Activated CD8-positive, alpha-beta memory T cell treated with anti-CD3 and anti-CD28 coated beads, Interleukin-2, amount 50 U/mL, for 48 hours (primary cell): ENCODE data around the gene MT1H.

Experiments used
- DNase-seq: peaks from one replicate; pipeline ENCODE4 v3.0.0-alpha.2; 2020

MT1H gene

DNA sequence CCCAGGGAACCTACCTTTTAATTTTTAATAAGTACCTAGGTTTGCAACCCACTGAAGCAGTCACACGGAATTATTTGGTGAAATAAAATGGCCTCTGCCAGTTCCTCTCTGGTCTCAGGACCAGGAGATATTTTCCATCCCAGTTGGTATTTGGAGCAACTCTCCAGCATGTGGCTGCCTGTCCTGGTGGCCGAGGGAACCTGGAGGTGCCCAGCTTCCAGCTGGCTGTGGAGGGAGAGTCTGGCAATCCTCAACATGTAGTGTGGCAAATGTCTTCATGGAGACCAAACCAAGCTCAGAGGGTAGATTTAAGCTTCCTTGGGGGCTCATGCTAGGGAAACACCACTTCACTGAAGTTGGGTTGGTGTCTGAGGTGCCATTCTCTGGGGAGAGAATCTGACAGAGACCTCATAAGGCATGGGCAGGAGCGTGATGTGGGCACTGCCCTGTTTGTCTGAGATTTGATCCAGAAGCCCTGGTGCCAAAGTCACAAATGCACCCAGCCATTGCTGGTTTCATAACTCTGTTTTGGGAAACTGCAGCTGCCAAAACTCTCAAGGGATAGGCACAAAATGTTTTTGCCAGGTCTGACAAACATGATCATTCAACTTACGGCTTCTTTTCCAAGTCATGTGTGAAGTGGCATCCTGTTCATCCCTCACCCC, 15.4 kb downstream of the MT1H start:
- DNase-seq = no peak

DNA sequence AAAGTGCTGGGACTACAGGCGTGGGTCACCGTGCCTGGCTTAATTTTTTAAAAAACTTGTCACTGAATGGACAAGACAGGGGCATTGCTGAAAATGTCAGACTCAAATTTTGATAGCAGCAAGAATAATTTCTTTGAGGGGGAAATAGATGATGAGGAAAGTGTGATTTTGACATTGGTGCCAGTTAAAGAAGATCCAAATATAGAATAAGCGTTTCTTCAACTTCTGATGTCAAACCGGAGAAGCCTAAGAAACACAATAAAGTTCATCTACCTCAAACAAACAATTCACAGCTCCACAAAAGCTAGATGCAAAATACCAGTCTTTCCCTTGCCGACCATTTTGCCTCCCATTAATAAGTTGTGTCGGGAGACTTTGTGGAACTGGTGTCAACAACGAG, 17.1 kb downstream of the MT1H start:
- no peak for DNase-seq

DNA sequence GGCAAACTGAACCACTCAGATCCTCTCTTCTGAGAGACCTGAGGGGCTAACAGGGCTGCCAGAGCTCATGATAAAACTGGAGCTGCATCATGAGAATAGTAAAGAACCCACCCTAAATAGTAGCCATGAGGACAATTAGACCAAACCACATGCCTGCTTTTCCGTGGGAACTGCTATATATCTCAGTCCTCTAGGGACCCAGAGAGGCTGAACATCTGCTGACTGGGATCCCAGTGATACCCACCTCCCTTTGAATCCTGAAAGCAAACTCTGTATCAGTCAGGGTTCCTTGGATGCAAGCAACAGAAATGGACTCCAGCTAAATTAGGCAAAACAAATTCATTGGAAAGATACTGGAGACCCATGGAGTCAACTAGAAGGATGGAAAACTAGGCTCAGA, 19.1 kb downstream of the MT1H start:
- DNase-seq = no peak

DNA sequence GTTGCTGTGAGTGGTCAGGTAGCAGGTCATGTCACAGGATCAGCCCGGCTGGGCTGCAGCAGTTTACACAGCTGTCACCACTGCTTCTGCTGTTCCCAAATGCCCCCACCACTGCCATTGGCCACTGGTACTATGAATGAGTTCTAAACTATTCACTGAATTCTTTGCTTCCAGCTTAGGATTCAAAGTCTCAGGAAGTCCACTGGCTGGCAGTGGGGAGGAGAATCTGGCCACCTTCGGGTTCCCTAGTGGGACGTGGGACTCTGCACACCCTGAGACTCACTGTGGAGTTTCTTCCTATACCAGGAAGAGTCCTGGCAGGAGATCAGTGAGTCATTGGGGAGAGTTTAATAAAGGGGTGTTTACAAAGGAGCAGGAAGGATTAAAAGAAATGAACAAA, 19.6 kb downstream of the MT1H start:
- DNase-seq = no peak

DNA sequence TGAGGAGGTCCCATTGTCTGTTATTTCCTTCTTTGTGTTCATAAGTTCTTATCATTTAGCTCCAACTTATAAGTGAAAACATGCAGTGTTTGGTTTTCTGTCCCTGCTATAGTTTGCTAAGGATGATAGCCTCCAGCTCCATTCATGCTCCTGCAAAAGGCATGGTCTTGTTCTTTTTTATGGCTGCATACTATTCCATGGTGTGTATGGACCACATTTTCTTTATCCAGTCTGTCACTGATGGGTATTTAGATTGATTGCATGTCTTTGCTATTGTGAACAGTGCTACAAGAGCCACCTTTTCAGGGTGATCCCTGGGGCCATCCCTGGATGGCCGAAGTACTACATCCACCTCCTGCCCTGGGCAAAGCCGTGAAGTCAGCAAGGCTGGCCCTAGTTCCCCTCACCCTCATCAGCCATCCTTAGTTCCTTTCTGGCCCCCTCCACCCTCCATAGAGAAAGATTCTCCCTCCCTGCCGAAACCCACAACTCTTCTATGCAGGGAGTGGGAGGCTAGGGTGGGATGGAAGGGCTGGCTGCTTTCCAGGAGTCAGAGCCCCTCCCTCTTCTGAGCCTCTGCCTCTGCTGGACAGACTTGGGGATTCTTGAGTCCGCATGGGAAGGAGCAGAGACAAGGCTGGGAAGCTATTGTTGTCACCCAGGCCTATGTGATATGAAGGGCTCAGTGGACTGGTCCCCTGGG, 21.0 kb downstream of the MT1H start:
- DNase-seq = no peak

DNA sequence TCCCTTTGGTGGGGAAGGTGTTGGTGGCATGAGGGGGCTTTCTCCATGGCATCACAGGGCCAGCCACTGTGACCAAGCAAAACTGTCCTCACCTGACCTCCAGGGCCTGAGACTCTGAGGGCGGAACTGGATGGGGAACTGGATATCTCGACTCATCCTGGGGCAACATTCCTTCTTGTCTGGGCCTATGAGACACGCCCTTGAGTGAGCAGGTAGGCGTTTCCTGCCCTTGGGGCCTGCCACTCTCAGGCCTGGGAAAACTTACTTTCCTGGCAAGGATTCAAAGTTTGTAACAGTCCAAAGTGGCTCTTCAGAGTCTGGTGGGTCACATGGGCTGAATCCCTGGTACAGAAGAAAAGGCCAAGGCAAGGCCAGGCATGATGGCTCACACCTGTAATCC, 22.3 kb downstream of the MT1H start:
- no peak for DNase-seq

DNA sequence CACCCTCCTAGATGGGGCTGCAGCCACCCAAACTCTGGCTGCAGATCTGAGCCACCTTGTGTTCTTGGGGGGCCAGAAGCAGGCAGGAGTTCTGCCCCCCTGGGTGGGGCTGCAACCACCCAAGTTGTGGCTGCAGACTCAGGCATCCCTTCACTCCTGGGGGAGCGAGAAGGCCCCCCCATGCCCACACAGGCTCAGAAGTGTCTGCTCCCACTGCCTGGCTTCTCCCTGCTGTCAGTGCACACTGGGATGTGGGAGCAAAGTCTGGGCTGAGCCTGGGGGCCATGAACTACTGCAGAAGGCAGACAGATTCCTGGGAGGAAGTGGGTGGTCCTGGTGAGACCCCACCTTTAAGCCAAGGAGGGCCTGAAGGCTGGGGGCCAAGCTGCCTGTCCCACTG, 25.6 kb downstream of the MT1H start:
- no peak for DNase-seq

DNA sequence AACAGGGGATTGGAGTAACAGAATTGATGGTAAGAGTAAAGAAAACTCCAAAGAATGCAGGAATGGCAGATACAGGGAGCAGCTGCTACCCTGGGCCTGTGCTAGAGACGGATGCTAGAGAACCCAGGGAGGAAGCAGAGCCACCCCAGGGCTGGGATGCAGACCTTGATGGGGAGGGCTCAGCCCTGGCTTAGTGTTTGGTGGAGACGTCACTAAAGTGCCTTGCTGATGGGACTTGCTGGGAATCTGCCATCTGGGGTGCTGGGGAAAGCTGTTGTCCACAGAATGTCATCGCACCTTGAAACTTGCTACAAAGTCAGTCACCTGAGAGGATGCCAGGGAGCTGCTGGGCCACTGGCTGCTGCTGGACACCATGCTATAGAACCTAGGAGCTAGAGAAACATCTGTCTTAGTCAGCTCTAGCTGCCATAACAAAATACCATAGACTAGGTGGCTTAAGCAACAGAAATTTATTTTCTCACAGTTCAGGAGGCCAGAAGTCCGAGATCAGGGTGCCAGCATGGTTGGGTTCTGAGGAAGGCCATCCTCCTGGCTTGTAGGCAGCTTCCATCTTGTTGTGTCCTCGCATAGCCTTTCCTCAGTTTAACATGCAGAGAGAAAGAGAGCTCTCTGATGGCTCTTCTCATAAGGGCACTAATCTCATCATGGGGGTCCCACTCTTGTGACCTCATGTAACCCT, 28.0 kb downstream of the MT1H start:
- DNase-seq = no peak

DNA sequence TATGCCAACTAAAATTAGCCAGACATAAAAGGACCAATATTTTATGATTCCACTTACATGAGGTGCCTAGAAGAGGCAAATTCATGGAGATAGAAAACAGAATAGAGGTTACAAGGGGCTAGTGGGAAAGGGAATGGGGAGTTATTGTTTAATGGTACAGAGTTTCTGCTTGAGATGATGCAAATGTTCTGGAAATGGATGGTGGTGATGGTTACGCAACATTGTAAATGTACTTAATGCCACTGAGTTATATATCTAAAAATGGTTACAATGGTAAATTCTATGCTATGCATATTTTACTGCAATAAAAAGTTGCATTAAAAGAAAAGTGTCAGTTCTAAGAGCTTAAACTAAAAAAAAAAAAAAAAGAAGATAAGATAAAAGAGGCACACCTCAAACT, 30.6 kb downstream of the MT1H start:
- no peak for DNase-seq

DNA sequence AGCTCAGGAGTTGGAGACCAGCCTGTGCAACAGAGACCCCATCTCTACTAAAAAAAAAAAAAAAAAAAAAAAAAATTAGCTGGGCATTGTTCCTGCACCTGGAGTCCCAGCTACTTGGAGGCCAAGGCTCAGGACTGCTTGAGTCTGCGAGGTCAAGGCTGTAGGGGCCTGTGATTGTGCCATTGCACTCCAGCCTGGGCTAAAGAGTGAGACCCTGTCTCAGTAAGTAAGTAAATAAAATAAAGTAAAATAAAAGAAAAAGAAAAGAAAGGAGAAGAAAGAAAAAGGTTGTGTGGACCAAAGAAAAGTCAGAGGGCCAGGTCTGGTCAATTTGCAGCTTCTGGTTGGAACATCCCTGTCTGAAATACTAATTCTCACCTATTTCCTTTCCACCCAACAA, 31.0 kb downstream of the MT1H start:
- DNase-seq = peak; percentile 17

DNA sequence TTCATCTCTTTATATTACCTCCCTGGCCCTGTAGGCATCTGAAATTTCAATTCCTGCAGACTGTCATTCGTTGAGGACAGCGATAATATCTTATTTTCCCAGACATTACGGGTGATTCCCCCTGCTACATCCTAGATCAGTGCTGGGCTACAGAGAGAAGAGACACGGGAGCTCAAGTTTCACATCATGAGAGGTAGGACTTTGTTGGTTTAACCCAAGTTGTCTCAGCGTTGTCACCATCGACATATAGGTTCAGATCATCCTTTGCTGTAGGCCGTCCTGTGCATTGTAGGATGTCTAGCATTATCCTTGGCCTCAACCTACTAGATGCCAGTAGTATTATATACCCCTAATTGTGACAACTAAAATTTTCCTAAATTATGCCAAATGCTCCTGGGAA, 31.9 kb downstream of the MT1H start:
- peak; percentile 38 for DNase-seq

DNA sequence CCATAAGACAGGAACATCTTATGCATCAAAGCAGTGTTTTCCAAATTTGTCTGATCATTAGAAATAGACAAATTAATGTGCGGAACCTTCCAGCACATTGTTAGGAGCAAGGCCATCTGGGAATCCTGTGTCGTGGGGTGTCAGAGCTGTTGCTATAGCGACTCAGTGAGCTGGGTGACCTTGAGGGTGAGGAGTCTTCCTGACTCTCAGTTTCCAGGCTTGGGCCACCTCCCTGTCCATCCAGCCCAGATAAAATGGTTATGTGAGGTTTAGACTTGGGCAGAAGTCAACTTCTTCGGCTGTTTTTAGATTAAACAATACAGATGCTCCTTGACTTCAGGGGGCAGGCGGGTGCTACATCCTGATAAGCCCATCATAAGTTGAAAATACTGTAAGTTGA, 33.2 kb downstream of the MT1H start:
- DNase-seq = peak; percentile 45

DNA sequence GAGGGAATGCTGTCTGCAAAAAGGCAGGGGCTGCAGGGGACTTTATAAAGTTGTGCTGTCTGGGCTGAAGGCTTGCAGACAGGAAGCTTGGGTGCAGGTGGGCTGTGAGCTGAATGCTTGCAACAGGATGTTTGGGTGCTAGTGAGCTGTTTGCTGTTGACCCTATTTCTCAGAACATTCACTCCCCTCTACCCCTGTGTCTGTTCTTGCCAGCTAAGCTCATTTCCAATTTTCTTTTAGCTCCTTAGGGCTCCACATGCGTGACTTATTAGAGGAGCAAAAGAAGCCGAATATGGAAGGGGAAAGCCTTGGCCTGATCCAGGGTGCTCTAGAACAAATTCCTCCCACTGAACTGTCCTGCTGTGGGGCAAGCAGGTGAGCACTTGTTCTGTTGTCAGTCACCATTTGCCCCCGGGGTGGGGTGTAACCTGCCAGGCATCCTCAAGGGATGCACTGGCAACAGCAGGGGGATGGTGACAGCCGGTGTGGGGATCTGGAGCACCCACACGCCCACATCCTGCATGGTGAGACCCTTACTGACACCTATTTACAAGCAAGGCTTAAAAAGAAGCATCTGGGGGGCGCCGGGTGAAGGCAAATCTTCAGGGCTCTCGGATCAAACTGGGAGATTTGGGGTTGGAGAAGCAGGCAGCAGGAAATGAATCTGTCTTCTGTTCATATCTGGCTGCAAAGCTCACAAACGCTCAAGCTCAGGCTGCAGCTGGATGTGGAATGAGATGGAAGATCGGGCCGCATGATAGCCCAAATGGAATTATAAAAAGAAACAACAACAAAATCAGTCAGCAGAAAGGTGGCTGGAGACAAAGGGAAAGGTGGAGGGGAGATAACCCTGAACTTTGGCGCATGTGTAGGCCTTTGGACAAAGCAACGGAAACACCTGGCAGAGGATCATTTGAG, 39.2 kb downstream of the MT1H start:
- peak; percentile 58 for DNase-seq

DNA sequence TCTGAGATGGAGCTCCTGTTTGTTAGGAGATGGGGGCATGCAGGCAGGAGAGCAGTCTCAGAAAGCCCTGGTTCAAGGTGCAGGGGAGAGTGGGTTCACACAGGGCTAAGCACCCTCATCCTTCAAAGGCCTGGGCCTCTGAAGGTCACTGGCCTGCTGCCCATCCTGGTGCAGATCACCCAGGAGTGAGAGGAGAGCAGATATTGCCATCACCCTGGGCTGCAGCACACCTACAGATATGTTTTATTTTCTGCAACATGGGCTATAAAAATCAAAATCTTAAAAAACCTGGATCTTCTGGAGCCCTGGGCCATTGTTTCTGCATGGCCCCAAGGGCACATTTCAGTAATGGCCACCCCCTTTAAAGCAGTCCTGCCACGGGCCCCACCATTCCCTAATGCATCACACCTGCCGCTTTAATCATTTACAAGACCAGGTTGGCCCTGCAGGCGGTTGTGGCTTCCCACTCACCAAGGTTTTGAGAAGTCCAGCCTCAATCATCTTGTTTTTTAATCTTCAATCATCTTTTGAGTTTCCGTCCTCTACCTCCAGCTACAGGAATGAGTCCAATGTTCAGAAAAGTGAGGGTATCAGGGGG, 39.9 kb downstream of the MT1H start:
- peak; percentile 56 for DNase-seq

DNA sequence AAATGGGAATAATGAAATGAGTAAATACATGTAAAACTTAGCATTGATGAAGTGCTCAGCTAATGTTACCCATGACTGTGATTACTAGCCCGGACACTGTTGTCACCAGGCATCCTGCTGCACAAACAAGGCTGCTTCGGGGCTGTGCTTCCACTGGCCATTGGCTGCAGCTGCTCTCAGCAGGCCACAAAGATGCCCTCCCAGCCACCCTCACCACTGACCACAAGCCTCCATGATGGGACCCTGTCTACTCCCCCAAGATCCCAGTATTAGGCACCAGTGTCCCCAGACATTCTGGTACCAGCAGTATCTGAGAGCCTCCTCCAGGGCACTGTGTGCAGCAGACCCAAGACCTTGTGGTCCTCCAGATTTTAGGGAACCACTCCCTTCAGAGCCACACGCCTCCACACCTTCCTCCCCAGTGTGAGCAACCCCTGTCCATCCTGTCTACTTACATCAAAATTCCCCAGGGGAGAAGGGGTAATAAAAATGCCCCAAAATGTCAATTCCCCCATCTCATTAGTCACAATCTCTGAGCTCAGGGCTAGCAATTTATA, 40.6 kb downstream of the MT1H start:
- DNase-seq = peak; percentile 50

DNA sequence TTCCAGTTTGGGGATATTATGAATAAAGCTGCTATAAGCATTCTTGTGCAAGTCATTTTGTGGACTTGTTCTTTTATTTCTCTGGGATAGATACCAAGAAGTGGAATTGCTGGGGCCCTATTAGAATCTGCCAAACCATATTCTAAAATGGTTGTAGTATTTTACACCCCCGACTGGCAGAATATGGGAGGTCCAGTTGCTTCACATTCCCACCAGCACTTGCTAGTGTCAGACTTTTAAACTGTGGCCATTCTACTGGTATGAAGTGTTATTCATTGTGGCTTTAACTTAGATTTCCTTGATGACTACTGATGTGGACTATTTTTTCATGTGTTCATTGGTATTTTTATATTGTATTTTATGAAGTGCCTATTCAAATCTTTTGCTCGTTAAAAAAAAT, 42.2 kb downstream of the MT1H start:
- peak; percentile 1 for DNase-seq

DNA sequence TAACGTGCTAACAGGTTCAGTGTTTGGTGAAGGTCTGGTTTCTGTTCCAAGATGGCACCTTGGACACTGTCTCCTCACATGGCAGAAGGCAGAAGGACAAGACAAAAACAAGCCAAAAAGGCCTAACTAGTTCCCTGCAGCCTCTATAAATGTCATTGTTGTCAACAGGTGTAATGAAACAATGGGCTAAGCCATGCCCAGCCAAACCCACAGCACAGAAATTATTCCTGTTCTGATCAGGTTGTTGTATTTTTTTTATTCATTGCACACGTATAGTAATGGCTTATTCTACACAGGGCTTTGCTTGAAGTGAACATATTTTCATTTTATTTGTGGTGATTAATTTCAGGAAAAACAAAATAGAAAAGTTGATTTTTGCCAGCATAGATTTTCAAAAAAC, 44.2 kb downstream of the MT1H start:
- DNase-seq = peak; percentile 6

DNA sequence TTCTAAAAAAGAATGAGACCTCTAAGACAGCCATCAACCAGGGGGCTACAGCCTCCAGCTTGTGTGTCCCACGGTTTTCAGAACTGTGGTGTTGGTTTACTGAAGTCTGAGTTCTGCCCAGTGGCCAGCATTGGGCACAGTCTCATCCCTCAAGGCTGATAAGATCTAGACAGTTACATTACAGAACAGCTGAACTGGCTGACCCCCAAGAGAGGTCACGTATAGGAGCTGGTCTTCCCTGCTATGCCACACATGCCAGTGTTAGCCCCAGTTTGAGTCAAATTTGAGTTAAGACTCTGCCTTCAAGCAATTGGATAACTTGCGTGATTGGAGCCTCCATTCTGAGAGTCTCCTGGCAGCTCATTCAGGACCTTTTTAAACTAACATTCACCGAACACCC, 45.5 kb downstream of the MT1H start:
- peak; percentile 36 for DNase-seq

DNA sequence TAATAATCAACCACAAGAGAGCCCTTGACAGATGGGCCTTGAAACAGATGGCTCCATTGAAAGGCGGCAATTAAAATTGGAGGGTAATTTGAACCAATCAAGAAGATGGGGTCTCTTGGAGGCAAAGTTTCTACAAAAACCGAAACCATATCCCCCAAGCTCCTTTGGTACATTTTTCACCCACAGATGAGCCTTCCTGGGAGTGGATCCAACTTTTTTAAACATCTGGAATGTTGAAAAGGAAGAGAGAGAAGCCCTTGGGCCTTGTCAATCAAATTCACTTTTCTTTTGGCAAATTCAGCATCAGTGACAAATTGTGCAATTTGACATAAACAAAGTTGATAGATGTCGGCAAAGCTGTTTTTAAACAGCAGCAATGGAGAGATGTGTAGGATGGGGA, 47.1 kb downstream of the MT1H start:
- no peak for DNase-seq

DNA sequence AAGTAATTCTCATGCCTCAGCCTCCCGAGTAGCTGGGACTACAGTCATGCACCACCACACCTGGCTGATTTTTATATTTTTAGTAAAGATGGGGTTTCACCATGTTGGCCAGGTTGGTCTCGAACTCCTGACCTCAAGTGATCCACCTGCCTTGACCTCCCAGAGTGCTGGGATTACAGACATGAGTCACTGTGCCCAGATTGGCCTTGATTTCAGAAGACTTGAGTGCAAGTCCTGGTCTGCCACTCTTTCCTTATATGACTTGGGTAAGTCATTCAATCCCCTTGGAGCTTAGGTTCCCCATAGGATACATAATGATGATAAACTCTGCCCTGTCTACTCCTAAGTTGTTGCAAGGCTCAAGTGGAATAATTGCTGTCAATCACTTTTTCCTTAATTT, 47.9 kb downstream of the MT1H start:
- DNase-seq = peak; percentile 4
